Thoracic aorta (tissue), 2 donors: ENCODE results near the gene PARD3. TPM values are rescaled to one million over a fixed set of nuclear protein-coding genes. Genes with fewer than 3 reads are reported as not detected.
A peak's percentile ranks its signal among the peaks of the same experiment; 100 is the strongest.

Experiments used
- ATAC-seq: fragments of 150-250 bp; one replicate; pipeline ENCODE4 v1.8.0; 2017; ENCODE audit warnings: low read depth; ENCODE audit not compliant: insufficient number of reproducible peaks, low FRiP score
- DNase-seq: peaks from one replicate; pipeline ENCODE4 v3.0.0-alpha.2; 2020; ENCODE audit warnings: low spot score
- H3K27ac ChIP-seq, 2 donors: fragments of 200-600 bp; sonication (generic); 1 replicate in 1 of 2; 2 replicates in 1 of 2; pipeline ENCODE4 v1.5.1; 2016; ENCODE audit warnings: mild to moderate bottlenecking in 2 of 2, moderate library complexity in 2 of 2
- H3K27me3 ChIP-seq: fragments of 200-600 bp; sonication (generic); replicated peaks from 2 replicates; pipeline ENCODE4 v1.6.0; 2016; ENCODE audit warnings: mild to moderate bottlenecking; ENCODE audit not compliant: insufficient read depth
- H3K36me3 ChIP-seq: fragments of 200-600 bp; sonication (generic); one replicate; pipeline ENCODE4 v1.5.1; 2016
- H3K4me1 ChIP-seq, 2 donors: fragments of 200-600 bp; sonication (generic); 1 replicate in 1 of 2; 2 replicates in 1 of 2; pipeline versions ENCODE4 v1.5.1 to v1.6.0; 2016; ENCODE audit warnings: low read depth in 2 of 2, mild to moderate bottlenecking in 1 of 2; ENCODE audit not compliant: control insufficient read depth in 1 of 2
- H3K4me3 ChIP-seq: fragments of 200-600 bp; sonication (generic); 2 replicates; pipeline ENCODE4 v1.5.1; 2016; ENCODE audit warnings: mild to moderate bottlenecking
- H3K9me3 ChIP-seq: fragments of 200-600 bp; sonication (generic); 2 replicates; pipeline ENCODE4 v1.5.1; 2016
- CTCF ChIP-seq: fragments of 200-600 bp; sonication (generic); IDR thresholded peaks from one replicate; pipeline ENCODE4 v1.5.1; 2019; ENCODE audit warnings: antibody characterized with exemption
- total RNA-seq, 2 donors: library from RNA; depleted of rRNA; stranded (reverse); fragments of >200 nt; gene quantifications; one replicate each; pipeline versions ENCODE4 v1.1.0 to v1.2.3, GENCODE V29; 2016

PARD3 gene
- total RNA-seq, 2 donors from 2014 or later, result 16.7 to 34.5 TPM

GRCh38 chr10:34644224-34644623, 170.9 kb downstream of the PARD3 start:
- Histone ChIP-seq H3K4me3 (no peak overlapping the region), H3K27me3 (no peaks in the 10 kb centered on the region), H3K4me1 (no peaks in the 10 kb centered on the region), H3K36me3 (no peaks in the 10 kb centered on the region), H3K27ac (no peak overlapping the region), H3K9me3 (no peaks in the 10 kb centered on the region)
- ATAC-seq (no peak), DNase-seq (no peak)
- TF ChIP-seq CTCF, result no peak

DNA sequence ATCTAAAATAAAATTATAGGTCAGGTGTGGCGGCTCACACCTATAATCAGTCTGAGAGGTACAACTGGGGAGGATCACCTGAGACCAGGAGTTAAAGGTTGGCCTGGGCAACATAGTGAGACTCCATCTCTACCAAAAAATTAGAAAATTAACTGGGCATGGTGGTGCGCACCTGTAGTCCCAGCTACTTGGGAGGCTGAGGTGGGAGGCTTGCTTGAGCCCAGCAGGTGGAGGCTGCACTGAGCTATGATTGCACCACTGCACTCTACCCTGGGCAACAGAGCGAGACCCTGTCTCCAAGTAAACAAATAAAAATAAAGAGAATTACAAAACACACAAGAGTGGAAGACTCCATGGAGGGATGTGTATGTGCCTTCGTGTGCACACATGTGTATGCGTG, 171.5 kb downstream of the PARD3 start:
- ATAC-seq (no peak), DNase-seq (no peak)
- no peaks in the 10 kb centered on the region for H3K4me1 ChIP-seq
- no peaks in the 10 kb centered on the region for H3K36me3 ChIP-seq
- no peaks in the 10 kb centered on the region for H3K27me3 ChIP-seq
- no peak for TF ChIP-seq CTCF
- no peak overlapping the region for H3K4me3 ChIP-seq
- H3K9me3 ChIP-seq, result no peaks in the 10 kb centered on the region
- H3K27ac ChIP-seq, result no peak overlapping the region

GRCh38 chr10:34641913-34642558, 173.1 kb downstream of the PARD3 start:
- H3K27ac ChIP-seq, result no peak overlapping the region
- peaks cover 3 to 13% of the 10 kb centered on the region in 2 donors for H3K4me1 ChIP-seq
- ATAC-seq, result no peak

DNA sequence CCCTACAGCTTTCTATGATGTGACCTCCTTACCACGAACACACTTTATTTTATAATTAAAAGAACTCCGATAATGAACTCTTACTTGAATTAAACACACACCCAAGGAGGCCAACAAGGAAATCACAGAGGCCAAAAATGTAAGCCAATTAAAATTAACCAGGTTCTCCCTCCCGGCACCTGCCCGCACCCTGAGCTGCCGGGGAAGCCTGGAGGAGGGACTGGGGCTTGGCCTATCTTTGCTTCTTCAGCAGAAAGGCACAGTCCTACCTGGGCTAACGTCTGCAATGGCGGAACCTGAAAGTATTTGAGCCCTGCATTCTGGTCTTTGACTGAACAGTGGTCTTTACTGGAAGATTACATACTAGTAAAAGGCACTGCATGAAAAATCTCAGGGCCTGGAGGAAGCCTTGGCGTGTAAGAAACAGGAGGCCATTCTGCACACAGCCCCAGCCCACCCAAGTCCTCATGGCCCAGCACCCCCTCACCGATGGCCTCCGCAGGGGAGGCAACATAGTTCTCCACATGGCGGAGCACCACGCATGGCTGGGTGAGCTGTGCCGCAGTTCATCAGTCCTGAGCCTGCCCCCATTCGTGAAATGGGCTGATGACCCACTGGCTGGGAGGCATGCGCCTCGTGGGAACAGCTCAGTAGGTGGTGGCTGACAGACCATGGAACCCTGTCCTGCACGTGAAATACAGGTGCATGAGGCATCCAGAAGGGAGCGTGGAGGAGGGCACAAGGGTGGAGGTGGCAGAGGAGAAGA, 173.8 kb downstream of the PARD3 start:
- H3K27ac ChIP-seq, result no peak overlapping the region
- H3K4me1 ChIP-seq, result peaks cover 3 to 15% of the 10 kb centered on the region in 2 donors
- ATAC-seq (no peak), DNase-seq (no peak)
- no peaks in the 10 kb centered on the region for H3K27me3 ChIP-seq
- no peaks in the 10 kb centered on the region for H3K36me3 ChIP-seq
- H3K4me3 ChIP-seq, result no peak overlapping the region
- no peaks in the 10 kb centered on the region for H3K9me3 ChIP-seq
- no peak for TF ChIP-seq CTCF

More at GRCh38 chr10:34641913-34642558, 173.1 kb downstream of the PARD3 start:
- no peaks in the 10 kb centered on the region for H3K36me3 ChIP-seq
- no peaks in the 10 kb centered on the region for H3K27me3 ChIP-seq
- H3K4me3 ChIP-seq, result no peak overlapping the region
- no peak for DNase-seq
- no peak for TF ChIP-seq CTCF
- H3K9me3 ChIP-seq, result no peaks in the 10 kb centered on the region

GRCh38 chr10:34638406-34639054, 176.6 kb downstream of the PARD3 start:
- TF ChIP-seq CTCF, result peak; percentile 93
- Histone ChIP-seq H3K36me3 (no peaks in the 10 kb centered on the region), H3K27ac (no peak overlapping the region), H3K27me3 (no peaks in the 10 kb centered on the region), H3K9me3 (no peaks in the 10 kb centered on the region), H3K4me3 (no peak overlapping the region), H3K4me1 (peaks cover 3 to 15% of the 10 kb centered on the region in 2 donors)
- ATAC-seq (no peak), DNase-seq (peak; percentile 60)
